ENCODE measurements around the gene LRRC14B. TPM values are rescaled to one million over a fixed set of nuclear protein-coding genes. Genes with fewer than 3 reads are reported as not detected.

LRRC14B gene
- polyA plus RNA-seq, 1 donor: 0.13 TPM

DNA sequence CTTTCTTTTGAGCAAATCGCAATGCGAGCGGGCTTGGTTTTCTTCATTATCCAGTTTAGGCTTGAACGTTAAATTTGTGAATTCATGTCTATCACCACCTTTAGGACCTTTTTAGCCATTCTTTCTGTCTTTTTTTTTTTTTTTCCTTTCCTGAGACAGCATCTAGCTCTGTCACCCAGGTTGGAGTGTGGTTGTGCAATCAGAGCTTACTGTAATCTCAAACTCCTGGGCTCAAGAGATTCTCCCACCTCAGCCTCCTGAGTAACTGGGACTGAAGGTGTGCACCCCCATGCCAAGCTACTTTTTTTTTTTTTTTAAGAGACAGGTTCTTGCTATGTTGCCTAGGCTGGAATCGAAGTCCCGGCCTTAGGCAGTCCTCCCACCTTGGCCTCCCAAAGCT is 39.2 kb upstream of the LRRC14B start:
- Histone ChIP-seq H3K27me3 (ENCODE audit: control insufficient read depth, insufficient read depth, low read length) (no peaks in the 10 kb centered on the region), H3K4me3 (ENCODE audit: low read length) (no peak overlapping the region), H3K9me3 (ENCODE audit: control insufficient read depth, low read depth, low read length) (peaks cover 2% of the 10 kb centered on the region), H3K27ac (ENCODE audit: low read length) (no peak overlapping the region), H3K36me3 (ENCODE audit: control insufficient read depth, insufficient read depth, low read length) (peaks cover 2% of the 10 kb centered on the region), H3K4me1 (ENCODE audit: control insufficient read depth, insufficient read depth, low read length) (no peaks in the 10 kb centered on the region)
- WGBS (ENCODE audit: insufficient coverage, low lambda C conversion rate): 71% methylated on average over 4 of the region's 6 CpGs
- DNase-seq: no peak

DNA sequence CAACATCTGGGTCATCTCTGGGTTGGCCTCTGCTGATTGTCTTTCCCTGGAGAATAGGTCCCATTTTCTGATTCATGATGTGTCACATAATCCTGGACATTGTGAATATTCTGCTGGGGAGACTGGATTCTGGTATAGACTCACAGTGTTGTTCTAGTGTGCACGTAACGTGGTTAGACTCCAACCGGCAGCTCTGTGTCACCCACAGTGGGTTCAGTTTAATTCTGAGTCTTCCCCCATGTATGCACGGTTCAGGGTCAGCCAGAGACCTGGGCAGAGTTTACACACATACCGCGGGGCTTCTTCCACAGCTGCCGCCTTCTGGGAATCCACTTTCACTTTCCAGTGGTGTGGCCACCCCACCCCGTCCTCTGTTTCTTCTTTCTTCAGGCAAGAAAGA is 38.0 kb upstream of the LRRC14B start:
- Histone ChIP-seq H3K36me3 (ENCODE audit: control insufficient read depth, insufficient read depth, low read length) (peaks cover 2% of the 10 kb centered on the region), H3K27me3 (ENCODE audit: control insufficient read depth, insufficient read depth, low read length) (no peaks in the 10 kb centered on the region), H3K9me3 (ENCODE audit: control insufficient read depth, low read depth, low read length) (no peaks in the 10 kb centered on the region), H3K4me3 (ENCODE audit: low read length) (no peak overlapping the region), H3K27ac (ENCODE audit: low read length) (no peak overlapping the region), H3K4me1 (ENCODE audit: control insufficient read depth, insufficient read depth, low read length) (no peaks in the 10 kb centered on the region)
- 40% methylated on average over 1 of the region's 8 CpGs for WGBS (ENCODE audit: insufficient coverage, low lambda C conversion rate)
- no peak for DNase-seq

DNA sequence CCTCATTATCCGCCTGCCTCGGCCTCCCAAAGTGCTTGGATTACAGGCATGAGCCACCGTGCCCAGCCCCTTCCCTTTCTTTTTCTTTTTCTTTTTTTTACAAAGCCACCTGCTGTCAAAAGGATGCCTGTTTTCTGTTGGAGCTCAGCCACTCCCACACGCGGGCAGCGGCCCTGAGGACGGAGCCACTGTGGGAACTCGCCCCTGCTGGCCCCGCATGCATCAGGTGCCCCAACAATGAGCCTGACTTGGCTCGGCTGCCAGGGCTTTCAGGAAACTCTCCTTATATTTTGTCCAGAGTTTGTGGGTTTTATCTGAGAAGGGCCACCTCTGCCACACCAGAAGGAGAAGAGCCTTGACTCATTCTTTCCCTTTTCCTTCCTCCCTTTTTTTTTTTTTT is 37.1 kb upstream of the LRRC14B start:
- DNase-seq: no peak
- WGBS (ENCODE audit: insufficient coverage, low lambda C conversion rate): 100% methylated on average over 4 of the region's 10 CpGs
- no peak overlapping the region for H3K27ac ChIP-seq (ENCODE audit: low read length)
- no peak overlapping the region for H3K4me3 ChIP-seq (ENCODE audit: low read length)
- no peaks in the 10 kb centered on the region for H3K9me3 ChIP-seq (ENCODE audit: control insufficient read depth, low read depth, low read length)
- no peaks in the 10 kb centered on the region for H3K4me1 ChIP-seq (ENCODE audit: control insufficient read depth, insufficient read depth, low read length)
- peaks cover 2% of the 10 kb centered on the region for H3K36me3 ChIP-seq (ENCODE audit: control insufficient read depth, insufficient read depth, low read length)
- no peaks in the 10 kb centered on the region for H3K27me3 ChIP-seq (ENCODE audit: control insufficient read depth, insufficient read depth, low read length)

DNA sequence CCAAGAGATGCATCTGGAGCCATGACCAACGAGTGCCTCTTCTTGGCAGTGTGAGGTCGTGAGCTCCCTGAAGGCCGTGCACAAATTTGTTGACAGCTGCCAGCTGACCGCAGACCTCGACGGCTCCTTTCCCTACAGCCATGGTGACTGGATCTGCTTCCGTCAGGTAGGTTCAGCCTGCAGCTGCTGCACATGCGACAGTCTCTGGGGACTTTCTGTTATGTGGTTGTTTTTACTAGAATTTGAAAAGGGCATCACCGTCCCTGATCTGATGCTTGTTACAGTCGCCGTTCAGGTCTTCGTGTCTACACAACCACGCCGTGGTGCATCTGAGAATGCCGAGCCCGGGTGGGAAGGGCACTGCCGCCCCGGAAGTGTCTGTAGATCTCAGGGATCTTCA is 36.5 kb upstream of the LRRC14B start:
- H3K36me3 ChIP-seq (ENCODE audit: control insufficient read depth, insufficient read depth, low read length): peaks cover 2% of the 10 kb centered on the region
- WGBS (ENCODE audit: insufficient coverage, low lambda C conversion rate): no CpG with 5 or more reads among the region's 18 CpGs
- DNase-seq: no peak
- no peaks in the 10 kb centered on the region for H3K4me1 ChIP-seq (ENCODE audit: control insufficient read depth, insufficient read depth, low read length)
- no peak overlapping the region for H3K4me3 ChIP-seq (ENCODE audit: low read length)
- no peaks in the 10 kb centered on the region for H3K9me3 ChIP-seq (ENCODE audit: control insufficient read depth, low read depth, low read length)
- H3K27me3 ChIP-seq (ENCODE audit: control insufficient read depth, insufficient read depth, low read length): no peaks in the 10 kb centered on the region
- H3K27ac ChIP-seq (ENCODE audit: low read length): no peak overlapping the region

DNA sequence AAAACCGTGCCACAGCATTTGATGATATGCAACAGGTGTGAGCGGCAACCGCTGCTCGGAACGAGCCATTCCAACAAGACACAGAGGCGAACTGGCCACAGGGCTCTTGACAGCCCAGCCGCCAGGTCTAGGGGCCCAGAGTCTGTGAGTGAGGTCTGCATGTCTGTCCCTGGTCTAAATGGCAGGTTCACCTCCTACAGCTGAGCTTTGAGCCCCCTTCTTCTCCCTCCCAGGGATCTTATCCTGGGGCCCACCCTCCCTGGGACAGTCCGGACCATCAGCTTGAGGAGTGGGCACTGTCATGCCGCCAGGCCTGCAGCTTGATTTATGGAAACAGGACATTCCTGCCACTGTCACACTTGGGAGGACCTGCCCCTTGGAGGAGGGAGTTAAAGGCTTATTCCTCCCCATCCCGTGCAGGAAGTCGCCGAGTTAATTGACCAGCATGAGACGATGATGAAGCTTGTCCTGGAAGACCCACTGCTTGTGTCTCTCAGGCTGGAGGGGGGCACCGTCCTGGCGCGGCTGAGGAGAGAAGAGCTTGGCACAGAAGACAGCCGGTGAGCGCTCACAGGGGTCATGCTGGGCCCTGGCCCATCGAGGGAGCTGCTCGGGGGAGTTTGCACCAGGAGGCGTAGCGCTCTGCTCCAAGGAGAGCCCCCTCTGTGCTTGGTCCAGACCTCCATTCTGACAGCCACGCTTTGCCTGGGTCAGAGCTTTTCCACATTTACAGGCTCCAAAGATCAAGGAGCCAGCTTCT is 35.5 kb upstream of the LRRC14B start:
- no peak for DNase-seq
- Histone ChIP-seq H3K27ac (ENCODE audit: low read length) (no peak overlapping the region), H3K9me3 (ENCODE audit: control insufficient read depth, low read depth, low read length) (no peaks in the 10 kb centered on the region), H3K36me3 (ENCODE audit: control insufficient read depth, insufficient read depth, low read length) (peaks cover 2% of the 10 kb centered on the region), H3K27me3 (ENCODE audit: control insufficient read depth, insufficient read depth, low read length) (no peaks in the 10 kb centered on the region), H3K4me3 (ENCODE audit: low read length) (no peak overlapping the region), H3K4me1 (ENCODE audit: control insufficient read depth, insufficient read depth, low read length) (no peaks in the 10 kb centered on the region)
- no CpG with 5 or more reads among the region's 23 CpGs for WGBS (ENCODE audit: insufficient coverage, low lambda C conversion rate)

DNA sequence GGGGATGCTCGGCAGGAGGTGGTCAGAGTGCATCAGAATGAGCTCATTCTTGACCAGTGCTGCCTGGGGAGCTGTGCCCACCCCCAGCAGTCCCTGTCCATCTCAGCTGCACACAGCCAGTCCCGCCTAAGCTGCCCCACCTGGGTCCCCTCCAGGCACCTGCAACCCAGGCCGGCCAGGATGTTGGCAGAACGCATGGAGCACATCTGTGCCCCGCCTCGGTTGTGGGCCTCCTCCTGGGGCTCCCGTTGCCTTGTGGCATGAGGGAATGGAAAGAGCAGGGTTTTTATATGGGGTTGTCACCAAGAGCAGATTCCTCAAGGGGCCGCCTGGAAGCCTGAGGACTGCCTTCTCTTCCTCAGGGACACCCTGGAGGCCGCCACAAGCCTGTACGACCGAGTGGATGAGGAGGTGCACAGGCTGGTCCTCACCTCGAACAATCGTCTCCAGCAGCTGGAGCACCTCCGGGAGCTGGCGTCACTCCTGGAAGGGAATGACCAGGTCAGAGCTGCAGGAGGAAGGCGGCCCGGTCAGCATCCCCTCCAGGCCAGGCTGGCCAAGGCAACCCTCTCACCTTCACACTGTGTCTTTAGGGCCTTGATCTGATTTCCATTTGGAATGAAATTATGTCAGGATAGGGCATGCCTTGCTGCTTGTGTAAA is 34.8 kb upstream of the LRRC14B start:
- H3K36me3 ChIP-seq (ENCODE audit: control insufficient read depth, insufficient read depth, low read length): peaks cover 2% of the 10 kb centered on the region
- no peaks in the 10 kb centered on the region for H3K9me3 ChIP-seq (ENCODE audit: control insufficient read depth, low read depth, low read length)
- no peak overlapping the region for H3K4me3 ChIP-seq (ENCODE audit: low read length)
- H3K27ac ChIP-seq (ENCODE audit: low read length): no peak overlapping the region
- H3K27me3 ChIP-seq (ENCODE audit: control insufficient read depth, insufficient read depth, low read length): no peaks in the 10 kb centered on the region
- DNase-seq: no peak
- H3K4me1 ChIP-seq (ENCODE audit: control insufficient read depth, insufficient read depth, low read length): no peaks in the 10 kb centered on the region
- no CpG with 5 or more reads among the region's 17 CpGs for WGBS (ENCODE audit: insufficient coverage, low lambda C conversion rate)

DNA sequence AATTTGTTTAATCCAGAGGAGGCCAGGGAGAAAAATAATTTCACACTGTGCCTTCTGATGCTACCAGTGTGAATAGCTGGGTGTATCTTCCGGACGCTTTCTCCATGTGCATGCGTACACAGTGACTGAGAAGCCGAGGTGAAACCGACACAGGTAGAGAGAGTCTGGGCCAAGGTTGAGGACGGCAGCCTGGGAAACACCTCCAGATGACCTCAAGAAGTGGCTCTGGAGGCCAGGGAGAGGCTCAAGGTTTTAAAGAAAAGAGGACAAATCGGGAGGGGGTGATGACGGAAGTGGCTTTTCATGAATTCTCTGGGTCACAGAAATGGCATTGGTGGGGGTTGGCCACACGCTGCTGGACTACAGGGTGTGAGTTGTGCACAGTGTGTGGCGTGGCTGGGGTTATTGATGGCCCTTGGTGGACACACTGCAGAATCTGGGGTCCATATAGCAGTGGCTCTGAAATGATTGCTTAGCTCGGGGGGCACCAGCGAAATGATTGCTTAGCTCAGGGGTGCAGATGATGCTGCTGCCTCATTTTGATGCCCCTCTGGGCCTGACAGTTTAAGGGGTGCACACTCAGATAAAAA is 34.1 kb upstream of the LRRC14B start:
- no CpG with 5 or more reads among the region's 12 CpGs for WGBS (ENCODE audit: insufficient coverage, low lambda C conversion rate)
- no peaks in the 10 kb centered on the region for H3K4me1 ChIP-seq (ENCODE audit: control insufficient read depth, insufficient read depth, low read length)
- no peaks in the 10 kb centered on the region for H3K27me3 ChIP-seq (ENCODE audit: control insufficient read depth, insufficient read depth, low read length)
- H3K27ac ChIP-seq (ENCODE audit: low read length): no peak overlapping the region
- no peaks in the 10 kb centered on the region for H3K9me3 ChIP-seq (ENCODE audit: control insufficient read depth, low read depth, low read length)
- no peak overlapping the region for H3K4me3 ChIP-seq (ENCODE audit: low read length)
- DNase-seq: no peak
- H3K36me3 ChIP-seq (ENCODE audit: control insufficient read depth, insufficient read depth, low read length): peaks cover 2% of the 10 kb centered on the region

DNA sequence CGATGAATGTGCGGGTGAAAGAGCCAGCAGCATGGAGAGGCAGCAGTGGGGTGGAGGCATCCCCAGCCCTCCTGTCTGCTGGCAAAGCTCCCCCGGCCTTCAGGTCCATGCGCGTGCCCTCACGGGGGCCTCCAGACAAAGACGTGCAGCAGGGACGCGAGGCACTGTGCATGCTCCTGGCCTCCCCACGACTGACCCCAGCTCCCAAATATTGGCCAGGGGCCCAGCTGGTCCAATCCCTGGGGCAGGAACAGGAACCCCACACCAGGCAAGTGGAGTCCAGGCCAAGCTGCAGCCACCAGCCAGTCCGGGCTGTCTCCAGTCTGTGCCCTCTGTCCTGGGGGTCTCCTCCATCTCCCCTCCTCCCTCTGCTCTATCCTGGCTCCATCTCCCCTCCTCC is 33.5 kb upstream of the LRRC14B start:
- H3K4me3 ChIP-seq (ENCODE audit: low read length): no peak overlapping the region
- H3K36me3 ChIP-seq (ENCODE audit: control insufficient read depth, insufficient read depth, low read length): peaks cover 2% of the 10 kb centered on the region
- H3K9me3 ChIP-seq (ENCODE audit: control insufficient read depth, low read depth, low read length): no peaks in the 10 kb centered on the region
- DNase-seq: no peak
- no CpG with 5 or more reads among the region's 11 CpGs for WGBS (ENCODE audit: insufficient coverage, low lambda C conversion rate)
- no peaks in the 10 kb centered on the region for H3K4me1 ChIP-seq (ENCODE audit: control insufficient read depth, insufficient read depth, low read length)
- no peak overlapping the region for H3K27ac ChIP-seq (ENCODE audit: low read length)
- H3K27me3 ChIP-seq (ENCODE audit: control insufficient read depth, insufficient read depth, low read length): no peaks in the 10 kb centered on the region

DNA sequence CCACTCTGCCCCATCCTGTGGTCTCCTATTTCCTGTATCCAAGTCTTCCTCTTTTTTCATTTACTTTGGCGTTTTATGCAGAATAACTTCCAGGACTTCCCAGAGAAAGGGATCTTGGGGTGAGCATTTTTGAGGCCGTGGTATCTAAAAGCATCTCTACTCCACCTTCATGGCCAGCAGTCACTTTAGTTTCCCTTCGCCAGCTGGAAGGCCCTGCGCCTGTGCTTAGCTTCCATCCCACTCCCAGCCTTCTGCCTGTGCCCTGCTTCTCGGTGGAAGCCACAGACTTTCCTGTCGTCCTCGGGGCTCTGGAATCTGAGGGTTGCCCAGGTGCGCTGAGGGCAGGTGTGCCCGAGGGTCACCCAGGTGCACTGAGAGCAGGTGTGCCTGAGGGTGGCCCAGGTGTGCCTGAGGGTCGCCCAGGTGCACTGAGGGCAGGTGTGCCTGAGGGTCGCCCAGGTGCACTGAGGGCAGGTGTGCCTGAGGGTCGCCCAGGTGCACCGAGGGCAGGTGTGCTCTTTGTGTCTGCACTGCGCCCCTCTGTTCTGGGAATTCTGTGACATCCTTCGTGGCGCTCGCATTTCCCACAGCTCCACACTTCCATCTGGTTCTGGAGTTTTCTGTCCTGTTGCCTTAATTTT is 32.4 kb upstream of the LRRC14B start:
- DNase-seq: no peak

DNA sequence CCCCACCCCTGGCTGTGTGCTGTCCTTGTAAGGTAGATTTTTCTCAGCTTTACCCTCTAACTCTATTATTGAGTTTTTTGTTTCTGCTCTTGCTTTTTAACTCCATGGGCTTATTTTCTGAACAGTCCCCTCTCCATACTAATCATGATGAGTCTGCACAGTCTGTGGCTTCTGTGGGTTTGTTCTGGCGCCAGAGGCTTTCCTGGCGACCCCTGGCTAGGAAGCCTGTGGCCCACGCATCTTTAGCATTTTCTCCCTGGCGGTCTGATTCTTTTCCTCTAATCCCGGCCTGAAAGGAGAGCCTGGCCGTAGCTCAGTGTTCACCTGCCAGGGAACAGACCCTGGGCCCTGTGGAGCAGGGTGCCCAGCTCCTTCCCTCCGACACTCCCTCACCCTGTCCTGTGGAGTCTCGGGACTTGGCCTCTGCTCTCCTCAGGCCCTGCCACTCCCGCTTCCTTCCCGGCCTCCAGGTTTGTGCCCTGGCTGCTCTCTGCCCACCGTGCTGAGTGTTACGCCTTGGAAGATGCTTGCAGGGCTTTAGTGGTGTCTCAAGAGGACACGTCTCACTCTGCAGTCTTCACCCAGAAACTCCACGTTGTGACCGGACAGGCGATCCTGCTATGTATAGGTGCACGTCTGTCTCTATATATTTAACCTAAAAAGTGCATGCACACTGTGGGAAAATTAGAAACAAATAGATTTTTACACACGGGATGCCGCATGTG is 31.7 kb upstream of the LRRC14B start:
- no CpG with 5 or more reads among the region's 19 CpGs for WGBS (ENCODE audit: insufficient coverage, low lambda C conversion rate)
- Histone ChIP-seq H3K27ac (ENCODE audit: low read length) (no peak overlapping the region), H3K4me1 (ENCODE audit: control insufficient read depth, insufficient read depth, low read length) (no peaks in the 10 kb centered on the region), H3K4me3 (ENCODE audit: low read length) (no peak overlapping the region), H3K36me3 (ENCODE audit: control insufficient read depth, insufficient read depth, low read length) (peaks cover 2% of the 10 kb centered on the region), H3K9me3 (ENCODE audit: control insufficient read depth, low read depth, low read length) (no peaks in the 10 kb centered on the region), H3K27me3 (ENCODE audit: control insufficient read depth, insufficient read depth, low read length) (no peaks in the 10 kb centered on the region)
- DNase-seq: no peak

More for the DNA sequence above, 32.4 kb upstream of the LRRC14B start:
- WGBS (ENCODE audit: insufficient coverage, low lambda C conversion rate): 100% methylated on average over 1 of the region's 17 CpGs
- peaks cover 2% of the 10 kb centered on the region for H3K36me3 ChIP-seq (ENCODE audit: control insufficient read depth, insufficient read depth, low read length)
- H3K27ac ChIP-seq (ENCODE audit: low read length): no peak overlapping the region
- no peaks in the 10 kb centered on the region for H3K4me1 ChIP-seq (ENCODE audit: control insufficient read depth, insufficient read depth, low read length)
- H3K9me3 ChIP-seq (ENCODE audit: control insufficient read depth, low read depth, low read length): no peaks in the 10 kb centered on the region
- no peak overlapping the region for H3K4me3 ChIP-seq (ENCODE audit: low read length)
- no peaks in the 10 kb centered on the region for H3K27me3 ChIP-seq (ENCODE audit: control insufficient read depth, insufficient read depth, low read length)
